GM19395 (cell line): Measurements from ENCODE around the gene AUTS2.

Experiments used
- ATAC-seq: cut with Tn5 transposase; IDR thresholded peaks from one replicate; pipeline ENCODE4 v1.9.1; 2021; ENCODE audit warnings: mild to moderate bottlenecking, moderate library complexity; ENCODE audit not compliant: unreplicated experiment

The AUTS2 gene

GRCh38 chr7:69599286-69599954 lies 1.1 kb downstream of the AUTS2 start:
- ATAC-seq, result no peak

- ATAC-seq, result no peak
These were observed 1.9 kb downstream of the AUTS2 start for GRCh38 chr7:69599955-69600709.

- no peak for ATAC-seq
These were observed 2.6 kb downstream of the AUTS2 start for GRCh38 chr7:69600710-69601519.

- no peak for ATAC-seq
These were observed 4.2 kb downstream of the AUTS2 start for GRCh38 chr7:69602522-69602921.

GRCh38 chr7:69603351-69603750 lies 5.1 kb downstream of the AUTS2 start:
- ATAC-seq, result peak; percentile 44

GRCh38 chr7:69603937-69604494 lies 5.7 kb downstream of the AUTS2 start:
- peak; percentile 76 for ATAC-seq

GRCh38 chr7:69605070-69605469 lies 6.8 kb downstream of the AUTS2 start:
- ATAC-seq, result no peak

- ATAC-seq, result no peak
These were observed 7.3 kb downstream of the AUTS2 start for GRCh38 chr7:69605546-69605945.

GRCh38 chr7:69608049-69608448 lies 9.8 kb downstream of the AUTS2 start:
- ATAC-seq, result no peak

GRCh38 chr7:69608878-69609277 lies 10.6 kb downstream of the AUTS2 start:
- ATAC-seq, result no peak

GRCh38 chr7:69609541-69610373 lies 11.5 kb downstream of the AUTS2 start:
- ATAC-seq, result no peak

- no peak for ATAC-seq
These were observed 12.3 kb downstream of the AUTS2 start for GRCh38 chr7:69610374-69611084.

GRCh38 chr7:69612981-69613380 lies 14.7 kb downstream of the AUTS2 start:
- ATAC-seq, result no peak

- no peak for ATAC-seq
These were observed 15.6 kb downstream of the AUTS2 start for GRCh38 chr7:69613846-69614245.

GRCh38 chr7:69615685-69616084 lies 17.4 kb downstream of the AUTS2 start:
- ATAC-seq, result no peak

GRCh38 chr7:69617364-69617763 lies 19.1 kb downstream of the AUTS2 start:
- no peak for ATAC-seq

- ATAC-seq, result no peak
These were observed 20.8 kb downstream of the AUTS2 start for GRCh38 chr7:69619054-69619453.

GRCh38 chr7:69619635-69620034 lies 21.4 kb downstream of the AUTS2 start:
- no peak for ATAC-seq

- ATAC-seq, result no peak
These were observed 21.8 kb downstream of the AUTS2 start for GRCh38 chr7:69620063-69620462.

- ATAC-seq, result no peak
These were observed 22.4 kb downstream of the AUTS2 start for GRCh38 chr7:69620650-69621049.
